Astrocyte (in vitro differentiated cells and primary cell): ENCODE data around the gene ADCY3.

ENCODE experiments used
- CTCF ChIP-seq: IDR thresholded peaks from 2 replicates; pipeline ENCODE4 v1.5.1; 2011; ENCODE audit warnings: low read depth, mild to moderate bottlenecking, inconsistent platforms, low read length, moderate library complexity; ENCODE audit not compliant: insufficient read depth
- EZH2 ChIP-seq: IDR thresholded peaks from 2 replicates; pipeline ENCODE4 v1.6.1; 2012; ENCODE audit warnings: mild to moderate bottlenecking, low read length, inconsistent platforms; ENCODE audit not compliant: insufficient read depth

- TF ChIP-seq CTCF (no peak), EZH2 (no peak)
Observed at GRCh38 chr2:24924732-24925131, 4.7 kb upstream of the ADCY3 start.
